Measurements from ENCODE around the gene ATOH8.
A peak's percentile ranks its signal among the peaks of the same experiment; 100 is the strongest.

Gene ATOH8

GRCh38 chr2:85728883-85729824 lies 24.6 kb upstream of the ATOH8 start:
- peak overlapping the region in 1 of 2 donors; percentile 4 for H3K27ac Mint-ChIP-seq
- peaks cover 9% of the 10 kb centered on the region for H3K4me1 Mint-ChIP-seq
- H3K4me3 Mint-ChIP-seq: no peak overlapping the region
- no peaks in the 10 kb centered on the region for H3K9me3 Mint-ChIP-seq
- H3K27me3 Mint-ChIP-seq: peaks cover 21% of the 10 kb centered on the region
- ATAC-seq: peak; percentile 94
- DNase-seq: peak; percentile 70 to 75

- Mint-ChIP-seq H3K4me1 (peaks cover 9% of the 10 kb centered on the region), H3K27me3 (peaks cover 22% of the 10 kb centered on the region), H3K9me3 (no peaks in the 10 kb centered on the region), H3K4me3 (no peak overlapping the region), H3K27ac (no peak overlapping the region)
- no peak for ATAC-seq
- no peak for DNase-seq
Measured at GRCh38 chr2:85729825-85730510, 23.8 kb upstream of the ATOH8 start.

- Mint-ChIP-seq H3K4me3 (no peak overlapping the region), H3K4me1 (peaks cover 9% of the 10 kb centered on the region), H3K27me3 (peaks cover 22% of the 10 kb centered on the region), H3K9me3 (no peaks in the 10 kb centered on the region), H3K27ac (no peak overlapping the region)
- DNase-seq (no peak), ATAC-seq (no peak)
Measured at GRCh38 chr2:85730686-85731230, 23.0 kb upstream of the ATOH8 start.

- H3K4me3 Mint-ChIP-seq: no peak overlapping the region
- no peaks in the 10 kb centered on the region for H3K9me3 Mint-ChIP-seq
- H3K27ac Mint-ChIP-seq: no peak overlapping the region
- ATAC-seq (no peak), DNase-seq (no peak)
- H3K4me1 Mint-ChIP-seq: peaks cover 9% of the 10 kb centered on the region
- peaks cover 22% of the 10 kb centered on the region for H3K27me3 Mint-ChIP-seq
Measured at GRCh38 chr2:85731606-85732005, 22.2 kb upstream of the ATOH8 start.

GRCh38 chr2:85732467-85733120 lies 21.2 kb upstream of the ATOH8 start:
- Mint-ChIP-seq H3K9me3 (no peaks in the 10 kb centered on the region), H3K27ac (peak overlapping the region in 1 of 2 donors; percentile 62), H3K4me3 (no peak overlapping the region), H3K4me1 (peaks cover 9% of the 10 kb centered on the region), H3K27me3 (peaks cover 22% of the 10 kb centered on the region)
- no peak for DNase-seq
- ATAC-seq: no peak

GRCh38 chr2:85733121-85733960 lies 20.4 kb upstream of the ATOH8 start:
- H3K27ac Mint-ChIP-seq: peak overlapping the region; percentile 21 to 62
- peaks cover 9% of the 10 kb centered on the region for H3K4me1 Mint-ChIP-seq
- no peak for ATAC-seq
- no peaks in the 10 kb centered on the region for H3K9me3 Mint-ChIP-seq
- H3K4me3 Mint-ChIP-seq: no peak overlapping the region
- no peak for DNase-seq
- H3K27me3 Mint-ChIP-seq: peaks cover 21% of the 10 kb centered on the region

- ATAC-seq (no peak), DNase-seq (no peak)
- no peaks in the 10 kb centered on the region for H3K9me3 Mint-ChIP-seq
- peaks cover 15% of the 10 kb centered on the region for H3K27me3 Mint-ChIP-seq
- no peak overlapping the region for H3K27ac Mint-ChIP-seq
- H3K4me1 Mint-ChIP-seq: peaks cover 5% of the 10 kb centered on the region
- no peak overlapping the region for H3K4me3 Mint-ChIP-seq
Measured at GRCh38 chr2:85734015-85734414, 19.8 kb upstream of the ATOH8 start.

GRCh38 chr2:85734942-85735608 lies 18.7 kb upstream of the ATOH8 start:
- Mint-ChIP-seq H3K9me3 (no peaks in the 10 kb centered on the region), H3K27me3 (peaks cover 8% of the 10 kb centered on the region), H3K4me1 (no peaks in the 10 kb centered on the region), H3K4me3 (no peak overlapping the region), H3K27ac (no peak overlapping the region)
- DNase-seq (no peak), ATAC-seq (no peak)

GRCh38 chr2:85735691-85736090 lies 18.1 kb upstream of the ATOH8 start:
- Mint-ChIP-seq H3K27me3 (peaks cover 8% of the 10 kb centered on the region), H3K9me3 (no peaks in the 10 kb centered on the region), H3K4me3 (no peak overlapping the region), H3K4me1 (no peaks in the 10 kb centered on the region), H3K27ac (no peak overlapping the region)
- DNase-seq (no peak), ATAC-seq (no peak)

- DNase-seq (no peak), ATAC-seq (no peak)
- H3K27ac Mint-ChIP-seq: no peak overlapping the region
- H3K27me3 Mint-ChIP-seq: peaks cover 14% of the 10 kb centered on the region
- peaks cover 5% of the 10 kb centered on the region for H3K4me1 Mint-ChIP-seq
- H3K9me3 Mint-ChIP-seq: no peaks in the 10 kb centered on the region
- H3K4me3 Mint-ChIP-seq: no peak overlapping the region
Measured at GRCh38 chr2:85736456-85737355, 17.1 kb upstream of the ATOH8 start.

- ATAC-seq (no peak), DNase-seq (no peak)
- Mint-ChIP-seq H3K9me3 (no peaks in the 10 kb centered on the region), H3K27me3 (peaks cover 22% of the 10 kb centered on the region), H3K27ac (no peak overlapping the region), H3K4me1 (peaks cover 12% of the 10 kb centered on the region), H3K4me3 (no peak overlapping the region)
Measured at GRCh38 chr2:85737481-85737880, 16.3 kb upstream of the ATOH8 start.

- ATAC-seq (no peak), DNase-seq (no peak)
- Mint-ChIP-seq H3K27me3 (peaks cover 27% of the 10 kb centered on the region), H3K4me1 (peaks cover 12% of the 10 kb centered on the region), H3K27ac (no peak overlapping the region), H3K4me3 (no peak overlapping the region), H3K9me3 (no peaks in the 10 kb centered on the region)
Measured at GRCh38 chr2:85737961-85738360, 15.8 kb upstream of the ATOH8 start.

GRCh38 chr2:85740193-85740592 lies 13.6 kb upstream of the ATOH8 start:
- Mint-ChIP-seq H3K4me3 (no peak overlapping the region), H3K27me3 (peaks cover 37% of the 10 kb centered on the region), H3K4me1 (peaks cover 12% of the 10 kb centered on the region), H3K9me3 (no peaks in the 10 kb centered on the region), H3K27ac (no peak overlapping the region)
- ATAC-seq (no peak), DNase-seq (no peak)

Measured in stimulated activated naive CD8-positive, alpha-beta T cell treated with anti-CD3 and anti-CD28 coated beads, Interleukin-15, amount 100 ng/mL, for 72 hours (primary cell).